Measurements from ENCODE around the gene UBTF. TPM values are rescaled to one million over a fixed set of nuclear protein-coding genes. Genes with fewer than 3 reads are reported as not detected.
"Not testable (repeated sequence)": the region's sequence is repeated elsewhere in the genome, so short reads cannot be mapped to it uniquely, and the experiment has no call there.

UBTF gene
- total RNA-seq, 1 donor from 2014 or later, result 25.1 TPM

DNA sequence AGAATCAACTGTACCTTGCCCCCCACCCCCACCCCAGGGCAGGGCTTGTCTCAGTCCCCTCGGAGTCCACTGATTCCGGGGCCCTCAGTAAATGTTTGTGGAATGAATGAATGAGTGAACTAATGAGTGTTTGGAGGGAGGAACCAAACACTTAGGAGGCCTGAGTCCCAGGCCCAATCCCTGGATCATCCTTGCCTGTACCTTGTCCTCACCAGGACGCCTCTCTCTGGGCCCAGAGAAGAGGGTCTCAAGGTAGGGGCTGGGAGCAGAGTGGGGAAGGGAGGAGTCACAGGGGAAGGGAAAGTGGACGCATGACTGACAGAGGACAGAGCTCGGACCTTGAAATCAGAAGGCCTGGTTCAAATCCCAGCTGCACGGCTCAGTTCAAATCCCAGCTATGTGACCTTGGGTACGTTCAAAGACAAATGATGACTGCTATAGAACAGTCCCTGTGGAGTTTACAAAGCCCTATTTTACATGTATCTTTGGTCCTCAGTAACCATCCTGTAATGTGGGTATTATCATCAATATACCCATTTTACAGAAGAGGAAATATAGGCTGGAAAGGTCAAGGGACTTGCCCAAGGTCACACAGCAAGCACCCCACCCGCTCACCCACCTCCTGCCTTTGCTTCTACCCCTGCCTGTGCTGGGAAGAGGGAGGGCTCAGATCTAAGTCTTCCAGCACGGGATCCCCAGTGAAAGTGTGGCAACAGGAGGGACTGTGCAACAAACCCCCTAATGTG, 30.2 kb upstream of the UBTF start:
- no peak for TF ChIP-seq CTCF (IDR thresholded peaks at IDR 0.05)
- no peaks in the 10 kb centered on the region for H3K9me3 ChIP-seq
- H3K27ac ChIP-seq, result no peak overlapping the region
- H3K27me3 ChIP-seq, result no peaks in the 10 kb centered on the region
- H3K4me1 ChIP-seq, result peaks cover 3 to 6% of the 10 kb centered on the region in 2 donors
- intact Hi-C loops (cut with DNase I), result no loop called here
- no peak for DNase-seq (ENCODE audit: low spot score in 2 of 2)
- no peaks in the 10 kb centered on the region for H3K36me3 ChIP-seq
- no peak overlapping the region for H3K4me3 ChIP-seq

GRCh38 chr17:44247876-44248736, 28.6 kb upstream of the UBTF start:
- intact Hi-C loops (cut with DNase I), result no loop called here
- no peak for TF ChIP-seq CTCF (IDR thresholded peaks at IDR 0.05)
- no peaks in the 10 kb centered on the region for H3K36me3 ChIP-seq
- no peaks in the 10 kb centered on the region for H3K9me3 ChIP-seq
- no peak for DNase-seq (ENCODE audit: low spot score in 2 of 2)
- peaks cover 3 to 6% of the 10 kb centered on the region in 2 donors for H3K4me1 ChIP-seq
- H3K27me3 ChIP-seq, result no peaks in the 10 kb centered on the region
- no peak overlapping the region for H3K4me3 ChIP-seq
- no peak overlapping the region for H3K27ac ChIP-seq

DNA sequence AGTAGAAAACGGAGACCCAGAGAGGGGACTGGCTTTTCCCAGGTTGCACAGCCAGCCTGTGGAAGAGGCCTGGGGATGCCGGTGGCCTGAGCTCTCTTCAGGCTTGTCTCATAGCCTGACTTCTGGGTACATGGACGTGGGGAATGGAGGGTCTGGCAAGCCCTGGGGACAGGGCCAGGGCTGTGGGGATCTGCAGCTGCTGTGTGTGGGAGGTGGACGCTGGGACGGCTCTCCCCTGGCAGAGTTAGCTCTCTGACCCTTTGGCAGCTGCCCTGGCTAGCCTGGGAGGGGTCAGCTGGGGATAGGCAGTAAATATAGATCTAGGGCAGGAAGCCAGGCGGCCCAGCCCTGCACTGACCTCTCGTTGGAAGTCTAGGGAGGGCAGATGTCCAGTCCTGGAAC, 28.0 kb upstream of the UBTF start:
- no peaks in the 10 kb centered on the region for H3K27me3 ChIP-seq
- H3K4me1 ChIP-seq, result peaks cover 3 to 6% of the 10 kb centered on the region in 2 donors
- no peak overlapping the region for H3K4me3 ChIP-seq
- DNase-seq (ENCODE audit: low spot score in 2 of 2), result no peak
- no peaks in the 10 kb centered on the region for H3K9me3 ChIP-seq
- H3K27ac ChIP-seq, result no peak overlapping the region
- no peaks in the 10 kb centered on the region for H3K36me3 ChIP-seq
- TF ChIP-seq CTCF (IDR thresholded peaks at IDR 0.05), result no peak
- intact Hi-C loops (cut with DNase I), result no loop called here

GRCh38 chr17:44241106-44241624, 21.7 kb upstream of the UBTF start:
- Histone ChIP-seq H3K9me3 (no peaks in the 10 kb centered on the region), H3K4me1 (no peaks in the 10 kb centered on the region), H3K27ac (no peak overlapping the region), H3K27me3 (no peaks in the 10 kb centered on the region), H3K36me3 (no peaks in the 10 kb centered on the region), H3K4me3 (no peak overlapping the region)
- no peak for DNase-seq (ENCODE audit: low spot score in 2 of 2)
- intact Hi-C loops (cut with DNase I), result no loop called here
- no peak for TF ChIP-seq CTCF (IDR thresholded peaks at IDR 0.05)

- not testable (repeated sequence) for H3K27ac ChIP-seq
Measured at GRCh38 chr17:44237886-44238285, 18.4 kb upstream of the UBTF start.

GRCh38 chr17:44236444-44236991, 17.0 kb upstream of the UBTF start:
- no peak overlapping the region for H3K4me3 ChIP-seq
- H3K9me3 ChIP-seq, result no peaks in the 10 kb centered on the region
- DNase-seq (ENCODE audit: low spot score in 2 of 2), result no peak
- TF ChIP-seq CTCF (IDR thresholded peaks at IDR 0.05), result no peak
- H3K4me1 ChIP-seq, result no peaks in the 10 kb centered on the region
- no peak overlapping the region for H3K27ac ChIP-seq
- no peaks in the 10 kb centered on the region for H3K27me3 ChIP-seq
- H3K36me3 ChIP-seq, result no peaks in the 10 kb centered on the region
- intact Hi-C loops (cut with DNase I), result no loop called here

More at GRCh38 chr17:44237886-44238285, 18.4 kb upstream of the UBTF start:
- H3K9me3 ChIP-seq; intact Hi-C loops (cut with DNase I); H3K4me1 ChIP-seq; H3K27me3 ChIP-seq; H3K4me3 ChIP-seq; DNase-seq (ENCODE audit: low spot score in 2 of 2); H3K36me3 ChIP-seq: not testable (repeated sequence)
